Stimulated activated CD4-positive, alpha-beta T cell treated with anti-CD3 and anti-CD28 coated beads, Interleukin-15, amount 100 ng/mL, for 1 hour (primary cell): ENCODE results near the gene SPCS2.
A peak's percentile ranks its signal among the peaks of the same experiment; 100 is the strongest.

ENCODE experiments used
- DNase-seq, 2 donors: peaks; one replicate each; pipeline ENCODE4 v3.0.0-alpha.2; 2020; ENCODE audit warnings: low read depth in 1 of 2, low spot score in 1 of 2

SPCS2 gene

GRCh38 chr11:74948898-74949752 is at the start of gene SPCS2, which contains the start of gene XRRA1:
Gene SPCS2 (plus strand): TSS chr11:74949266. CDS start chr11:74949286, 20 bp downstream.
Gene XRRA1 (minus strand): TSS chr11:74949091. CDS start chr11:74940878, 8,213 bp downstream.
- peak; percentile 93 for DNase-seq

- DNase-seq = no peak
These were observed 46.7 kb upstream of the SPCS2 start for GRCh38 chr11:74902342-74902741.

GRCh38 chr11:74905326-74905725 is 43.7 kb upstream of the SPCS2 start:
- DNase-seq = no peak

- no peak for DNase-seq
These were observed 39.7 kb upstream of the SPCS2 start for GRCh38 chr11:74909385-74909784.

DNA sequence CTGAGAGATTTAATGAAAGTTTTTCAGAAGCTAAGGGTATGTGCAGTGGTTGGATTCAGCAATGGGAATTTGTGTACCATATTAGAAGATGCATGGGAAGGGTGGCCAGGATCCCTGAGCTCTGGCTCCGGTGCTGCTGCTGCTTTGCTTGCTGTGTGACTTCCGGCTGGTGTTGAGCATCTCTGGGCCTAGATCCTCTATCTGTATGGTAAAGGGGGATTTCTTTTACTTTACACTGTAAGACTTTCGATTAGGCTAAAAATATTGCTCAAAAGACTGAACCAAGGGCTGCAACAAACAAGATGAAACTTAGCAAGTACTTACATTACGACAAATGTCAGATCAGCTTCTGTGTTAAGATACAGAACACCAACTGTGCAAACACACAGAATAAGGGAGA is 39.3 kb upstream of the SPCS2 start:
- DNase-seq = no peak

DNA sequence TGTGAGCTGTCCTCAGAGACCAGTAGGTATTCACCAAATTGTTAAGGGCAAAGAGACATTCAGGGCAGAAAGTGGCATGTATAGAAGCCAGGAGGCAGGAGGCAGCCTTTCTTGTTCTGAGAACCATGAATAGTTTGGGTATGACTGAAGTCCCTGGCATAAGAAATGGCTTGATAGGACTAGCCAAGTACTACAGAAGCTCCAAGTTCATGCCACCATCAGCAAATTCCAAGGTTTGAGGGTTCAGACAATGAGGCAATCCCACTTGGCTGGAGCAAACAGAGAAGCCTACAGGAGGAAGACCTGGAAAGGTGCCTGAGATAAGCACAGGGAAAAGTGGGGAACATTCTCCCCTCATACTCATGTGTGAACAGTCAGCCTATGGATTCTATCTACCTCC is 25.9 kb upstream of the SPCS2 start:
- DNase-seq = no peak

DNA sequence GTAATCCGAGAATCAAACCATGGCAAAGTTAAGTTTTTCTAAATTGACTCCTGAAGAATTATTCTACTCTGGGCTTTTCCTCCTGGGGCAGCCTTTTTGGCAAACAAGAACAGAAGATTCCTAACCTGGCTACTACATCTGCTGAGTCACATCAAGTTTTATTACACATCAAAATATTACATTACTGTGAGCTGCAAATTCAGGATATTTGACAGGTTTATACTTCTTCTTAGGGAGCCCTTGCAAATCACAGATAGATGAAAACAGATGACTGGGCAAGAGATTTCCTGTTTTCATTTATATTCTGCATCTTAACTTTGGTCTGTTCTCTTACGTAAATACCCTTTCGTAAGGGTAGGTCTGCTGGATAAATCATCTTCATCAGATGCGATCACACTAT is 23.8 kb upstream of the SPCS2 start:
- no peak for DNase-seq

DNA sequence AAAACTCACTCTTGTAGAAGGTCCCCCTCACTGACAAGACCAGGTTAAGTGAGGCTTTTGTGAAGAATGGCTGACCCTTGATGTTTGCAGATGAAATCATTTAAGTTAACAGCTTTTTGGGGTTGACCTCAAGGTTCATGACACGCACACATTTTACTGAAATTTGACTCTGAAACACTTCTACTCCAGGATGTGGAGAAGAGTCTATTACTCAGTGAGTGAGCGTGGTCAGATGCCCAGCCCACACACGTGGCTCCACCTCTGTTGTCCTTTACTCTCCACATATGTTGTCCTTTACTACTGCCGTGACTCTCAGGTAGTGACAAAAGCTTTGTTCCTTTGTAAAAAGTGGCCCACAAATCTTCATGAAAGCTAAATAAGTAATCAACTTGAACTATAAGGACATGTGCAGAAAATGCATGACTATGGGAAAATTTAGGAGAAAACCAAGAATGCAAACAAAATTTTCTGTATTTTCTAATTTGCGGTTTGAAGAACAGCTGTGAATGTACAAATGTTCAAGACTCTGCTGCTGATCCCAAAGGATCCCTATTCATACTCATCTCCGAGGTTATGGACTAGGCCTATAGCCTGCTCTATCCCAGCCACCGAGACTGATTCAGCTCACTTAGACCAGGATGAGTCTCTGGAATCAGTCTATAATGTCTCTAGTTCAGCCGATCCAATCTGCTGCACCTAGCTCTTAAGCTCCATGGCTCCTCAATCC is 22.6 kb upstream of the SPCS2 start:
- no peak for DNase-seq

- no peak for DNase-seq
These were observed 21.6 kb upstream of the SPCS2 start for GRCh38 chr11:74927496-74927895.

- peak; percentile 6 to 8 for DNase-seq
These were observed 19.4 kb upstream of the SPCS2 start for GRCh38 chr11:74929431-74930363.

- no peak for DNase-seq
These were observed 16.9 kb upstream of the SPCS2 start for GRCh38 chr11:74932169-74932568.

DNA sequence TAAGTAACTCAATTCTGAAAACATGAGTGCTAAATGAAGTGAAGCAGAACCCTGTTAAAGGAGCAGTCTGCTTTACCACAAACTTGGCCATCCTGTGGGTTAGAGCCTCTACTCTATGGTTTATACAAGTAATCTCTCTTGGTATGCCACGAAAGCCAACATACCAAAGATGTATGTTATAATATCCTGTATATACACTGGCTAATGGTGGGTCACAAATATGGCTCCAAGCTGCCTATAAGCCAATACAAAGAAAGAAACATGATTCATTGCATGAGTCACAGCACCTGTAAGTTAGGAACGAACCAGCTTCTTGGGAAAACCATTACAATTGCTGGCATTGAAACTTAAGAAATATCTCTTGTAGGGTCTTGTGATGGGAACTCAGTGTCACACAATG is 16.3 kb upstream of the SPCS2 start:
- no peak for DNase-seq

DNA sequence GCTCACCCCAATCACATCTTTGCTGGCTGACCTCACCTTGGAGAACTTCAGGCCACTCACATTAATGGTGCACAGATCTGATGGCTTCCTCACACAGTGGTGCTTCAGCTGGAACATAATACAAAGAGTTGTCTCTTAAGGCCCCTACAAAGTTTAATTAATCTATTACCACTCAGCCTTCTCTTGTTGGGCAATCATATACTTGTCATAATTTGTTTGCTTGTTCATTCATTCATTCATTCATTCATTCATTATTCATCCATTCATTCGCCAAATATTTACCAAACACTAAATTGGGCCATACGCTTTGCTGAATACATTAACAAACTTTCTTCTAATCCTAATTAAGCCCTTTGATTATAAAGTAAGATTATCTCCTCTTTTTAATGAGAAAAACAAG is 15.3 kb upstream of the SPCS2 start:
- no peak for DNase-seq

- DNase-seq = no peak
These were observed 13.8 kb upstream of the SPCS2 start for GRCh38 chr11:74935285-74935684.

DNA sequence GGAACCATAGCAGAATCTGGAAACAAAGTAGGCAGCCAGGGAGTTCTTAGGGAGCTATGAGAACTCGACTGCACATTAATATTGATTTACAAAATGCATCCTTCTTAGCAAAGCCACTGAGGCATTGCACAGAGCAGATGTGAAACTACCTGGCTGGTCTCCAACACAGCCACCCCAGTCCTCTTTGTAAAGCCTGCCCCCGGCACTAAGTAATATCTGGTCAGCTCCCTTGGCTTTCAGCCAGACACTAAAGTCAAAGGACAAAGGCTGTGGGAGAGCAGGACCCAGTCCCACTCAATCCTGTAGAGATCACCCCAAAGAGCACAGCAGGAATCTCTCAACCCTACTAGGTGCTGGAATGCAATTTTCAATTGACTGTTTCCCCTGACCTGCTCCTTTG is 13.0 kb upstream of the SPCS2 start:
- no peak for DNase-seq

GRCh38 chr11:74936976-74937375 is 12.1 kb upstream of the SPCS2 start:
- no peak for DNase-seq

DNA sequence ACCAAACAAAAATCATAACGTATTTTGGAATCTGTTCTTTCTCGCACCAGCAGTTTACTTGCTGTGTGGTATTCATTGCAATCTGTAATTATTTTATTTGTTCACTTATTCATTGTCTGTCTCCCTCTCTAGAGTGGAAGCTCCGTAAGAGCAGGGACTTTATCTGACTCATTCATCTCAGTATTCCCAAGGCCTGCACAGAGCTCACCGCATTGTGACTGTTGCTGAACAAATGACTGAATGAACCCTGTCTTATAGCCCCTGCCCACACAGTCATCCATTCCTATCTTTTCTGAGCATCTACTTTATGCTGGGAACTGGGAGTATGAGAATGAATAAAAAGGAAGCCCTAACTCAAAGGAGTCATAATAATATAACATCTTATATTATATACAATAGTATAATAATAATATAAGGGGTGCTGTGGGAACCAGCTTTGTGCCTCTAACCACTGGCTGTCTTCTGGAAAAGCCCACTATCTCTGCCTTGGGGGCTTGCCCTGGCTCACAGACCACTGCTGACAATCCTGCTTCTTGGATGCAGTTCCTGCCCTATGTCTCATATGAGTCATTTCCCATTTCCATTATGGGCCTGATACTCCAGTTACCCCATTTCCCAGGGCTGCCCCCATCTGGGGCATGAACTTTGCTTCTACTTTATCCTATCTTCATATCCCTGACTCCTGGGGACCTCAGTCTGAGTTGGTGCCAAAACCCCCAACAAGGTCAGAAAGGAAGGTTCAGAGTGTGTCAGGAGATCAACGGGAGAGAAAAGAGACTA is 11.2 kb upstream of the SPCS2 start:
- no peak for DNase-seq

- DNase-seq = no peak
These were observed 7.6 kb upstream of the SPCS2 start for GRCh38 chr11:74941492-74941891.

DNA sequence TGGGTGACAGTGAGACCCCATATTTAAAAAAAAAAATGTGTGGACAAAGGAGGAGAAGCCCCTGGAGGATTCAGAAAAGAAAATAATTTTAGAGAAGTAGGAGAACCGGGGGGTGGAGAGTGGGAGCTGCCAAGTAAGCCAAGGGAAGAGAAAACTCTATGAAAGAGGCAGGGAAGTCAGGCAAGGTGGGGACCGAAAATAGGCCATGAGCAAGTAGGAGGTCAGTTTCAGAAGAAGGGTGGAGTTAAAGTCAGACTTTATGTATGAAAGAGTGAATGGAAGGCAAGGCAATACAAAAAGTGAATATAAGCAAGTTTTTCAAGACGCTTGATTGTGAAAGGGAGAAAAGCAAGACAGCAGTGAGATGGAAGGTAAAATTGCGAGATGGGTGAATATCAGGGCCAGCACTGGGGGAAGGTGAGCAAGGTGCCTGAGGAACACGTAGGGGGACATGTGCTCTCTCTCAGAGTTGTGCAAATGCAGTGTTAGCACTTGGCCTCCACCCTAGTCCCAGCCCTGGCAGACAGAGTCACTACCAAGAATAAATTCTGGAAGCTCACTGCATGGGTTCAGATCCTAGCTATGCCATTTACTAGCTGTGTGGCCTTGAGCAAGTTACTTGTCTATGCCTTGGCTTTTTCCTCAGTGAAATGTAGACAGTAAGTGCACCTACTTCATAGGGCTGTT is 6.8 kb upstream of the SPCS2 start:
- DNase-seq = no peak

DNA sequence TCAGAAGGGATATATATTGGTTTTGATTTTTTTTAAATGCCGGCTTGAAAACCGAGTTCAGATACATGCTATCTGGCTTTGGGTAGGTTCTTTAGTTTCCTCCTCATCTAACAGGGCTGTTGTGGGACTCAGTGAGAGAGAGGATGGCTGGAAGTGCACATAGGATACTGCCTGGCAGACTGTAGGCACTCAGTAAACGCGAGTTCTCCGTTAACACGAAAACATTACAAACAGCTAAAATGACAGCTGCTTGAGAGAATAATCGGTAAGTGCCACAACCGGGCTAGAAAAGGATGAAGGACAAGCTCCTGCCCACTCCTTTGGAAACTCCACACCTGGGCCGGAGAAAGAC is 544 bp upstream of the SPCS2 start:
- DNase-seq = no peak
